GM12864 (cell line): ENCODE results near the gene MMRN1.

Source experiments
- DNase-seq: peaks from one replicate; pipeline ENCODE4 v3.0.0-alpha.2; 2011; ENCODE audit warnings: low read depth
- H3K4me3 ChIP-seq: 2 replicates; pipeline ENCODE4 v1.5.1; 2011; ENCODE audit warnings: mild to moderate bottlenecking, low read depth, low read length, control low read depth
- TF ChIP-seq, protein P1 (sequence below): IDR thresholded peaks from 2 replicates; pipeline ENCODE4 v1.5.1; 2011; ENCODE audit warnings: low read depth, mild to moderate bottlenecking, moderate library complexity, low read length, control low read depth, inconsistent platforms; ENCODE audit errors: missing control alignments

The MMRN1 gene

DNA sequence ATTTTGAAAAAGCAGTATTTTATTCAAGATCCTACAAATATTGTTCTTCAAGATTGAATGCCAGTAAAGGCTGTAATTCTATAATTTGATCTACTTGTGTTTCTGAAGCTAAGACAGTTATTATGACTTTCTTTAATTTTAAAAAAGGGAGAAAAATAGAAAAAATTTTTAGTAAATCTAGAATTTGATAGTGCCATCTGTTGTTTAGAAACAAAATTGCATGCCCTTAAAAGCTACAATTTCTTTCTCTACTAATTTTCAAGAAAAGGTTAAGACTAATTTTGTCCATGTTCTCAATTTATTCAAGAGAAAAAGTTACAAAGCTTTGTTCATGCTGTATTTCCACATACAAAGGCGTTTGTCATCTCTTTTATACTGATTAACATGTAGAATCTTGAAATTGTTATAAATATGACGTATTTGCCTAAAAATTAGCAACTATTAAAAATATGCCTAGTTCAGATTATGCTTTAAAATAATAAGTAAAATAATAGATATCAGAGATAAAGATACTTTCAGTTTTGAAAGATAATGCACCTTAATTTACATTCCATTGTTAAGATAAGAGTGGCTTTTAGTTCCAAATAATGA, 25.6 kb upstream of the MMRN1 start:
- DNase-seq = no peak
- TF ChIP-seq, protein P1, sequence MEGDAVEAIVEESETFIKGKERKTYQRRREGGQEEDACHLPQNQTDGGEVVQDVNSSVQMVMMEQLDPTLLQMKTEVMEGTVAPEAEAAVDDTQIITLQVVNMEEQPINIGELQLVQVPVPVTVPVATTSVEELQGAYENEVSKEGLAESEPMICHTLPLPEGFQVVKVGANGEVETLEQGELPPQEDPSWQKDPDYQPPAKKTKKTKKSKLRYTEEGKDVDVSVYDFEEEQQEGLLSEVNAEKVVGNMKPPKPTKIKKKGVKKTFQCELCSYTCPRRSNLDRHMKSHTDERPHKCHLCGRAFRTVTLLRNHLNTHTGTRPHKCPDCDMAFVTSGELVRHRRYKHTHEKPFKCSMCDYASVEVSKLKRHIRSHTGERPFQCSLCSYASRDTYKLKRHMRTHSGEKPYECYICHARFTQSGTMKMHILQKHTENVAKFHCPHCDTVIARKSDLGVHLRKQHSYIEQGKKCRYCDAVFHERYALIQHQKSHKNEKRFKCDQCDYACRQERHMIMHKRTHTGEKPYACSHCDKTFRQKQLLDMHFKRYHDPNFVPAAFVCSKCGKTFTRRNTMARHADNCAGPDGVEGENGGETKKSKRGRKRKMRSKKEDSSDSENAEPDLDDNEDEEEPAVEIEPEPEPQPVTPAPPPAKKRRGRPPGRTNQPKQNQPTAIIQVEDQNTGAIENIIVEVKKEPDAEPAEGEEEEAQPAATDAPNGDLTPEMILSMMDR = peak; percentile 27
- no peak overlapping the region for H3K4me3 ChIP-seq

DNA sequence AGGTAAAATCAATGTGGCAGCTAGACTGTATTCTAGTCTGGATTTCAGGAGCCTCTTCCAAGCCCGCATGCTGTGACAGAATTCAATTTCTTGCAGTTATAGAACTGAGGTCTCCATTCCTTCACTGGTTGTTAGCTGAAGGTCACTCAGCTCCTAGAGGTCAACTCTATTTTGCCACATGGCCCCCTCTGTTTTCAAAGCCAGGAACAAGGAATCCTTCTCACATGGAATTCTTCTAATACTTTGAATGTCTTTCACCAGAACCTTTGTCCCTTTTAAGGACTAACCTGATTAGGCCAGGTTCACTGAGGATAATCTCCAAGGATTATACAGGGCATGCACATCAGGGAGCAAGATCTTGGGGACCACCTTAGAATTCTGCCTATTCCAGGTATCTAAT, 23.4 kb upstream of the MMRN1 start:
- TF ChIP-seq, protein P1 = no peak
- no peak overlapping the region for H3K4me3 ChIP-seq
- no peak for DNase-seq

DNA sequence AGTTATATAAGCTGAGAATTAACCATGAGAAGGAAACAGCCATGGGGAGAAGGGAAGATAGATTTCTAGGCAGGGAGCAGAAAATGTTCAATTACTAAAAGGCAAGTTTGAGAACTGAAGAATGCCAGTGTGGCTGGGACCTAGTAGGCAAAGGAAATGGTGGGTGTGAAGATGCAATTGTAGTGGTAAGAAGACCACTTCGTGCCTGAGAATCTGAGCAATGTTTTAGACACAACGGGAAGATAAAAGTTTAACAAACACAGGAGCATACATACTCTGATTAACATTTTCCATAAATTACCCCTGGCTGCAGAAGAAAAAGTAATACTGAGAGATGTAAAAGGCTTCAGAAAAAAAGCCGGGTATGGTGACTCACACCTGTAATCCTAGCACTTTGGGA, 18.1 kb upstream of the MMRN1 start:
- DNase-seq = no peak
- TF ChIP-seq, protein P1 = no peak
- H3K4me3 ChIP-seq = no peak overlapping the region

DNA sequence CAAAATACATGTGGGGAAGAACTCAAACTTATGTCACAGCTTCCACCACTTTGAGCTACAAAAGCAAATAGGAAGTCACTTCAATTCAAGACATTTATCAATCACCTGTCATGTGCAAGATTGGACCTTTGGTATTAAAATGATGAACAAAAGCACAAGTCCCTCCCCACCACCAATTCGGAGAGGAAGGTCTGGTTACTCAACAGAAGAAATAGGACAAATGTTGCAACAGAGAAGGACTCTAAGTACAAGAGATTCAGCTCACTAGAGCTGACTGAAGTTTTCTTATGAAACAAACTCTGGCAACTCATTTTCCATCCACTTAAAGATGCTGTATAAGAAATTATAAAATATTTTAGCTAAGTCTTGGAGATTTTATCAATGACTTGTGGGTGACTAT, 16.0 kb upstream of the MMRN1 start:
- DNase-seq = no peak
- TF ChIP-seq, protein P1 = no peak
- H3K4me3 ChIP-seq = no peak overlapping the region

DNA sequence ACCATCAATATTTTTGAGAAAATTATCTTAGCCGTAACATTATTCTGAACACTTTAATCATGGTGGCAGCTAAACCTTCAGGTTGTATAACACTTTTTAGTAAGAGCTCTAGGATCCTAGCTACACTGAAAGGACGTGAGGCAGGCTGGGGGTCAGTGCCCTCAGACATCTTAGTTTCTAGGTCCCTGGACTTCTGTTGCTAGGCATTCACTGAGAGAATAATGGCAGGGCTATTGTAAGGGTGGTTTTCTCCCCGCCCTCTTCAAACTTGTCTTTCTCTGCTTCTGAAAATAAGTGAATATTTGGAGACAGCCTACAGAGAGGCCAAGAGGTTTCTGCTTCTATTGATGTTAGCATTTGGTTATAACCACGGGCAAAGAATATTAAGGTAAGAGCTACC, 15.4 kb upstream of the MMRN1 start:
- no peak for DNase-seq
- no peak overlapping the region for H3K4me3 ChIP-seq
- TF ChIP-seq, protein P1 = no peak

DNA sequence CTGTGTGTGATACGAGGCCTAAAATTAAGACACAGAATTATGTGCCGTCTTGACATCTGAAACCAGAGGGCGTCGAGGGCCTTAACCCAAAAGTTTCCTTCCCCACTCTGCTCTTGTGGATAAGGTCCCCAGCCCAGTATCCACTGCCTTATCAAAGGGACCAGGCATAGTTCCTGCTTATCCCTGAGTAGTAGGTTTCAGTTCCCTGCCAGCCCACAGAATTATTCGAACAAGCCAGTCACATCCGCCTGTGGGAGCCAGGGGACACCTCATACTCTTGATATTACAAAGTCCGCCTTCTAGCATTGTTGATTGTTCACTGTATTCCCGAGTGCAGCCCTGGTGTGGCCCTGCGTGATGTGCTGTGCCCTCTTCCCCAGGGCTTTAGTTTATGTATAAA, 5.4 kb upstream of the MMRN1 start:
- DNase-seq = no peak
- H3K4me3 ChIP-seq = no peak overlapping the region
- TF ChIP-seq, protein P1 = no peak

DNA sequence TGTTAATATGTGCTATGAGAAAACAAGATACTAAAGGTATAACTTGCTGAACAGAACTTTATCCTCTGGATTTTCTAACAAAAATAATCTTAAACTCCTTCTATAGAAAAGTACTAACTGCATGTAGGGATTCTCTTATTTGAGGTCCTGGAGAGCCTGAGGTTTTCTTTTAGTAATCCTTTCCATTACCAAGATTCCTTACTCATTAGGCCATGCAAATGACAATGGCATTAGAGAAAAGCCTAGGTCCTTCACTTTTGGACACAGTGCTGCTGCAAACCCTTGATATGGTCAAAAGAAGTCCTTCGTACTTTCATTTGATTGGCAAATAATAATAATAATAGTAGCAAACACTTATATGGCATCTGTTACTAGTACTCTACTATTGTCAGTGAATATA, 3.2 kb downstream of the MMRN1 start:
- no peak for DNase-seq
- TF ChIP-seq, protein P1 = no peak
- H3K4me3 ChIP-seq = no peak overlapping the region
